ENCODE results near the gene SIGLEC7.

SIGLEC7 gene

DNA sequence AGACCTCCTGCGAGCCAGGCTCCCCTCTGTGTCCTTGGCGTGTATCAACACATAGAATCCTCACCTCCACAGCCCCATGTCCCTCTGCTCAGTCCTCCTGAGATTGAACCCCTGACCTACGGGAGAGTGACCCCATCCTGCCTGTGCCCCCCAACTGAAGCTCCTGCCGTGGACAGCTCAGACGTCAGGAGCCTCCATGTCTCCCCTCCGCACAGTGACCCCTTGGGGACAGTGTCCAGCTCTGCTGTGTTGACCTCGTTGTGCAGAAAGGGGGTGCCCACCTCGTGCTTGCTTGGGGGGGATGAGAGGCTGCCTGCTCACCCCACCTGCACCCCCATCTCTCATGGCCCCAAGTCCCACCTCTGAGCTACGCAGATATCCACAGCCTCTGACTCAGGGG lies 17.9 kb upstream of the SIGLEC7 start:
- Mint-ChIP-seq H3K4me3 (no peak overlapping the region), H3K4me1 (peaks cover 69% of the 10 kb centered on the region), H3K27ac (peak overlapping the region; percentile 78), H3K27me3 (no peaks in the 10 kb centered on the region), H3K36me3 (ENCODE audit: low read depth) (no peaks in the 10 kb centered on the region), H3K9me3 (no peaks in the 10 kb centered on the region)
- DNase-seq (no peak), ATAC-seq (no peak)

DNA sequence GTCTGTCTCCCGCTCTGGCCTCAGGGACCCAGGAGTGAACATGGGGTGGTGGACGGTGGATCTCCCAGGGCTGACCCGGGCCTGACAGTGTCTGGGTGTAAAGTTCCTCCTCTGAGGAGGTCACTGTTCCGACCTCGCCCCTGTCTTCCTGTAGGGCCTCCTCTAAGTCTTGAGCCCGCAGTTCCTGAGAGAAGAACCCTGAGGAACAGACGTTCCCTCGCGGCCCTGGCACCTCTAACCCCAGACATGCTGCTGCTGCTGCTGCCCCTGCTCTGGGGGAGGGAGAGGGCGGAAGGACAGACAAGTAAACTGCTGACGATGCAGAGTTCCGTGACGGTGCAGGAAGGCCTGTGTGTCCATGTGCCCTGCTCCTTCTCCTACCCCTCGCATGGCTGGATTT lies 17.4 kb upstream of the SIGLEC7 start, which contains the start of gene SIGLEC9:
Gene SIGLEC9, plus strand, starts transcription at position 178 of the 400 bp plus-strand sequence. Its CDS starts 69 bp downstream, at position 247.
- Mint-ChIP-seq H3K4me3 (peak within 1 kb of the TSS; percentile 37), H3K27me3 (no peaks in the 10 kb centered on the region), H3K4me1 (peaks cover 73% of the 10 kb centered on the region), H3K36me3 (ENCODE audit: low read depth) (no peaks in the 10 kb centered on the region), H3K27ac (peak within 1 kb of the TSS; percentile 78), H3K9me3 (no peaks in the 10 kb centered on the region)
- ATAC-seq (no peak), DNase-seq (no peak)

- H3K36me3 Mint-ChIP-seq (ENCODE audit: low read depth), result no peaks in the 10 kb centered on the region
- H3K4me1 Mint-ChIP-seq, result peaks cover 82% of the 10 kb centered on the region
- peak overlapping the region; percentile 78 for H3K27ac Mint-ChIP-seq
- DNase-seq, result no peak
- H3K27me3 Mint-ChIP-seq, result peaks cover under 1% of the 10 kb centered on the region
- no peaks in the 10 kb centered on the region for H3K9me3 Mint-ChIP-seq
- ATAC-seq, result no peak
- peak overlapping the region; percentile 8 for H3K4me3 Mint-ChIP-seq
These were observed 16.6 kb upstream of the SIGLEC7 start for GRCh38 chr19:51125421-51126075.

DNA sequence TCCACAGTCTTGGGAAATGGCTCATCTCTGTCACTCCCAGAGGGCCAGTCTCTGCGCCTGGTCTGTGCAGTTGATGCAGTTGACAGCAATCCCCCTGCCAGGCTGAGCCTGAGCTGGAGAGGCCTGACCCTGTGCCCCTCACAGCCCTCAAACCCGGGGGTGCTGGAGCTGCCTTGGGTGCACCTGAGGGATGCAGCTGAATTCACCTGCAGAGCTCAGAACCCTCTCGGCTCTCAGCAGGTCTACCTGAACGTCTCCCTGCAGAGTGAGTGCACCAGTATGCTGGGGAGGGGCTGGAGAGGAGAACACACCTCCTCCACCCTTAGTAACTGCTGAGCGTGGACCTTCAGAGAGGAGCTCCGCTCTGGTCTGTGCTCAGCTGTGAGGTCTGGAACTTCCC lies 15.1 kb upstream of the SIGLEC7 start:
- ATAC-seq (no peak), DNase-seq (no peak)
- no peaks in the 10 kb centered on the region for H3K36me3 Mint-ChIP-seq (ENCODE audit: low read depth)
- H3K27me3 Mint-ChIP-seq, result peaks cover 3% of the 10 kb centered on the region
- peaks cover 86% of the 10 kb centered on the region for H3K4me1 Mint-ChIP-seq
- peak overlapping the region; percentile 49 for H3K27ac Mint-ChIP-seq
- no peaks in the 10 kb centered on the region for H3K9me3 Mint-ChIP-seq
- H3K4me3 Mint-ChIP-seq, result no peak overlapping the region

DNA sequence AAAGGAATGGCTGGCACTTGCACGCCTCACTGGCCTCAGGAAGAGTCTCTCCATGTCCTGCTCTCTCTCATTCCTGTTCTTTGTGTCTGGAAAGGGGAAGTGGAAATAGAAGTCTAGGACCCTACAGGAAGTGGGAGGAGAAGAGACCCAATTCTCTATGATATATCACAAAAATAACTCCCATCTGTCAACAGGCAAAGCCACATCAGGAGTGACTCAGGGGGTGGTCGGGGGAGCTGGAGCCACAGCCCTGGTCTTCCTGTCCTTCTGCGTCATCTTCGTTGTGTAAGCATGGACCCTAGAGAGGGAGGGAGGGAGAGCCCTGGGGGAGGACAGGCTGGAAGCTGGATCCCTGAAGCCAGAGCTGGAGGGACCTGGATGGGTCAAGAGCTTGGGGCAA lies 14.3 kb upstream of the SIGLEC7 start:
- peak; percentile 45 for DNase-seq
- Mint-ChIP-seq H3K4me3 (peak overlapping the region; percentile 1), H3K27me3 (peaks cover 3% of the 10 kb centered on the region), H3K4me1 (peaks cover 86% of the 10 kb centered on the region), H3K27ac (peak overlapping the region; percentile 36), H3K36me3 (ENCODE audit: low read depth) (no peaks in the 10 kb centered on the region), H3K9me3 (no peaks in the 10 kb centered on the region)
- ATAC-seq, result peak; percentile 47

GRCh38 chr19:51128227-51128626 lies 13.9 kb upstream of the SIGLEC7 start:
- H3K27me3 Mint-ChIP-seq, result peaks cover 3% of the 10 kb centered on the region
- H3K27ac Mint-ChIP-seq, result peak overlapping the region; percentile 55
- DNase-seq (no peak), ATAC-seq (no peak)
- H3K36me3 Mint-ChIP-seq (ENCODE audit: low read depth), result no peaks in the 10 kb centered on the region
- no peaks in the 10 kb centered on the region for H3K9me3 Mint-ChIP-seq
- H3K4me1 Mint-ChIP-seq, result peaks cover 81% of the 10 kb centered on the region
- H3K4me3 Mint-ChIP-seq, result peak overlapping the region; percentile 1

GRCh38 chr19:51129716-51130115 lies 12.4 kb upstream of the SIGLEC7 start:
- Mint-ChIP-seq H3K27ac (no peak overlapping the region), H3K9me3 (peaks cover 2% of the 10 kb centered on the region), H3K27me3 (peaks cover 3% of the 10 kb centered on the region), H3K4me1 (peaks cover 69% of the 10 kb centered on the region), H3K4me3 (no peak overlapping the region), H3K36me3 (ENCODE audit: low read depth) (no peaks in the 10 kb centered on the region)
- ATAC-seq, result no peak
- no peak for DNase-seq

DNA sequence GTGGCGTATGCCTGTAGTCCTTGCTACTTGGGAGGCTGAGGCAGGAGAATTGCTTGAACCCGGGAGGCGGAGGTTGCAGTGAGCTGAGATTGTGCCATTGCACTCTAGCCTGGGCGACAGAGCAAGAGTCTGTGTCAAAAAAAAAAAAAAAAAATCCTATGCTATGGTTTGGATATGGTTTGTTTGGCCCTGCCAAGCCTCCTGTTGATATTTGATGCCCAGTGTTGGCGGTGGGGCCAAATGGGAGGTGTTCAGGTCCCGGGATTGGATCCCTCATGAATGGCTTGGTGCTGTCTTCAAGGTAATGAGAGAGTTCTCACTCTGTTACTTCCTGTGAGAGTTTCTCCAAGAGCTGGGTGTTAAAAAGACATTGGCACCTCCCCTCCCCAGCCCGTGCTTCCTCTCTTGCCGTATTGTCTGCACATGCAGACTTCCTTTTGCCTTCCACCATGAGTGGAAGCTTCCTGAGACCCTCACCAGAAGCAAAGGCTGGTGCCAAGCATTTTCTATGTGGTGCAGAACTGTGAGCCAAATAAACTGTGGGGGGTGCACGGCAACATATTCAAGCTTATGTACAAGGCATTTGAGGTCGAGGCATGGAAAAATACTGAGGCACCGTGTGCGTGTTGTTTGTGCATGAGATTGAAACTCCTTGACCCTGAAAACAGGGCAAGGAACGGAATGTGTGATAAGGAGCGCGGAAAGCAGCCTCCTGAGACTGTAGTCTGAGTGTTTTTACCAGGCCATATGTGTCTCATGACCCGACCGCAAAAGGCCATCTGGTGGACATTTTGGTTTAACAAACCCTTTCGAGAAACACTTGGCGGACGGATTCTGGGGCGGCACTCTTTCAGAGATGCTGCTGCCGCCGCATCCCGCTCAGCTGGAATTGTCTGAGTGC lies 10.1 kb upstream of the SIGLEC7 start:
- Mint-ChIP-seq H3K27me3 (peaks cover 3% of the 10 kb centered on the region), H3K4me3 (peak overlapping the region; percentile 62), H3K27ac (peak overlapping the region; percentile 82), H3K36me3 (ENCODE audit: low read depth) (no peaks in the 10 kb centered on the region), H3K9me3 (peaks cover 12% of the 10 kb centered on the region), H3K4me1 (peaks cover 72% of the 10 kb centered on the region)
- DNase-seq (no peak), ATAC-seq (peak; percentile 53)

DNA sequence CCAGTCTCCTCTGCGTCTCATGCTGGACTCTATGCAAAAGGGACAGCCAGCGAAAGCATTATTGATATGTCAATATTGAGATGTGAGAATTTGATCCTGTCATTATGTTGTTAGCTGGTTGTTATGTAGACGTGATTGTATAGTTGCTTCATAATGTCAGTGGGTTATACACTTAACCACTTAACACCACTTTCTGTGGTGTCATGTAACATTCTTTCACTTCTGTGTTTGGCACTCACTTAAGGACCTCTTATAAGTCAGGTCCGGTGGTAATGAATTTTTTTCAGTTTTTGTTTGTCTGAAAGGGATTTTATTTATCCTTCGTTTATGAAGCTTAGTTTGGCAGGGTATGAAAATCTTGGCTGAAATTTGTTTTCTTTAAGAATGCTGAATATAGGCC lies 7.1 kb upstream of the SIGLEC7 start:
- no peak overlapping the region for H3K4me3 Mint-ChIP-seq
- H3K27ac Mint-ChIP-seq, result no peak overlapping the region
- H3K4me1 Mint-ChIP-seq, result peaks cover 61% of the 10 kb centered on the region
- DNase-seq, result no peak
- H3K36me3 Mint-ChIP-seq (ENCODE audit: low read depth), result no peaks in the 10 kb centered on the region
- peaks cover 12% of the 10 kb centered on the region for H3K9me3 Mint-ChIP-seq
- peaks cover 3% of the 10 kb centered on the region for H3K27me3 Mint-ChIP-seq
- no peak for ATAC-seq

GRCh38 chr19:51135986-51136762 lies 5.9 kb upstream of the SIGLEC7 start:
- no peak overlapping the region for H3K4me3 Mint-ChIP-seq
- H3K27ac Mint-ChIP-seq, result peak overlapping the region; percentile 85
- peaks cover 12% of the 10 kb centered on the region for H3K9me3 Mint-ChIP-seq
- H3K27me3 Mint-ChIP-seq, result no peaks in the 10 kb centered on the region
- H3K4me1 Mint-ChIP-seq, result peaks cover 49% of the 10 kb centered on the region
- ATAC-seq (no peak), DNase-seq (no peak)
- no peaks in the 10 kb centered on the region for H3K36me3 Mint-ChIP-seq (ENCODE audit: low read depth)

DNA sequence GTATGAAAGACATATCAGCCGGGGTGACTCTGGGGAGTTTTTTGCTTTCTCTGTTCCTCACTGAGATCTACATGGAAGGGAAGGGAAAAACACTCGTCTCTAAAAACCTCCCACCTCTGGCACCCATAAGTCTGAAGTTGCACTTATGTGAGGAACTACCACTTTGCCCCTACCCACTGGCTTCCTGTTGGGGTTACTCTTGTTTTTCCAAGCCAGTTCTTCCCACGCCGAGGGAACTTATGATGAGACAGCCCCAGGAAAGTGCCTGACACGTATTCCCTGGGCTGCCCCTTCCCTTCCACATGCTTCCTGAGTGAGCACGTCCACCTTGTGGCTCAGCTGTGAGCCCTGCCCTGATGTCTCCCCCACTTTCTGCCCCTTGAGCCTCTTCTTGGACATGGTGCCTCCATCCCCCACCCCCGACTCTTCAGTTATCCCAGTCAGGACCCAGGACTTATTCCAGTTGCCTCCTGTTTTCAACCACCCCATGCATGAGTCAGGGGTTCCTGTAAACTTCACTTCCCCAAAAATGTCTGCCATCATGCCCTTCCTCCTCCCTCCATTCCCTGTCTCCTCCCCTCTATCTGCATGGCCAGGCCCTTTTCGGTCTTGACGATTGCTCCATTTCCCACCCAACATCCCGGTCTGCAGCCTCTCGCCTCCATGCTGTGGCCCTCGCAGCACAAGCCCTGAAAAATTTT lies 5.1 kb upstream of the SIGLEC7 start:
- H3K27ac Mint-ChIP-seq, result peak overlapping the region; percentile 85
- H3K4me3 Mint-ChIP-seq, result no peak overlapping the region
- ATAC-seq (peak; percentile 27), DNase-seq (no peak)
- peaks cover 12% of the 10 kb centered on the region for H3K9me3 Mint-ChIP-seq
- H3K4me1 Mint-ChIP-seq, result peaks cover 44% of the 10 kb centered on the region
- H3K36me3 Mint-ChIP-seq (ENCODE audit: low read depth), result no peaks in the 10 kb centered on the region
- H3K27me3 Mint-ChIP-seq, result no peaks in the 10 kb centered on the region

DNA sequence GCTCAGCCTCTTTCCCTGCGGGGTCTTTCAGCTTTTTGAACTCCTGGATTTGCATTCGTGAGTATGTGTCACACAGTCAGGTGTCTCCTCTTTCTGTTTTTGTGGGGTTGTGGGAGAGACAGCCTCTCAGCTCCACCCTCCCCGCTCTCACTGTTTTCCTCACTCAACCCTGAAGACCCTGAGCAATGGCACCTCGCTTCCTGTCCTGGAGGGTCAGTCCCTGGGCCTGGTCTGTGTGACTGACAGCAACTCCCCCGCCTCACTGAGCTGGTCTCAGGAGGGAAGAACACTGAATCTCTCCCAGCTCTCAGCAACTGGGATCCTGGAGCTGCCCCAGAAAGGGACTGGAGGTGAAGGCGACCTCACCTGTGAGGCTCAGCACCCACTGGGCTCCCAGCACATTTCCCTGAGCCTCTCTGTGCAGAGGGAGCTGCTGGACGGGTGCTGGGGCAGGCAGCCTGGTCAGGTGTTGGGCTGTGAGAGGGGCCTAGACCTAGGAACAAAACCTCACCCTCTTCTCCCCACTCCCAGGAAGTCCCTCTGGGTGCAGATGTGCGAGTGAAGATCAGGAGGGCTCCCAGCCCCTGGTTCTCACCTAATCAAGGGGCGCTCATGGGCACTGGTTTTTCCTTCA lies 4.2 kb upstream of the SIGLEC7 start:
- H3K36me3 Mint-ChIP-seq (ENCODE audit: low read depth), result no peaks in the 10 kb centered on the region
- peak overlapping the region; percentile 85 for H3K27ac Mint-ChIP-seq
- ATAC-seq, result no peak
- peaks cover 12% of the 10 kb centered on the region for H3K9me3 Mint-ChIP-seq
- no peaks in the 10 kb centered on the region for H3K27me3 Mint-ChIP-seq
- H3K4me1 Mint-ChIP-seq, result peaks cover 37% of the 10 kb centered on the region
- no peak for DNase-seq
- H3K4me3 Mint-ChIP-seq, result no peak overlapping the region

GRCh38 chr19:51138549-51138979 lies 3.5 kb upstream of the SIGLEC7 start:
- no peaks in the 10 kb centered on the region for H3K27me3 Mint-ChIP-seq
- DNase-seq (no peak), ATAC-seq (no peak)
- H3K36me3 Mint-ChIP-seq (ENCODE audit: low read depth), result no peaks in the 10 kb centered on the region
- no peak overlapping the region for H3K4me3 Mint-ChIP-seq
- H3K9me3 Mint-ChIP-seq, result peaks cover 12% of the 10 kb centered on the region
- H3K4me1 Mint-ChIP-seq, result peaks cover 37% of the 10 kb centered on the region
- no peak overlapping the region for H3K27ac Mint-ChIP-seq
